Skeletal muscle tissue (tissue), 4 donors: ENCODE results near the gene CDK6. TPM values are rescaled to one million over a fixed set of nuclear protein-coding genes. Genes with fewer than 3 reads are reported as not detected.
A peak's percentile ranks its signal among the peaks of the same experiment; 100 is the strongest.

ENCODE experiments used
- H3K27ac ChIP-seq: one replicate; pipeline ENCODE4 v1.7.0; 2013; ENCODE audit warnings: mild to moderate bottlenecking, low read depth, low read length, inconsistent platforms
- H3K27me3 ChIP-seq, 3 donors: one replicate each; pipeline ENCODE4 v1.7.0; 2013; ENCODE audit warnings: low read length in 3 of 3; ENCODE audit not compliant: control insufficient read depth in 3 of 3, insufficient read depth in 3 of 3
- H3K36me3 ChIP-seq, 3 donors: one replicate each; pipeline ENCODE4 v1.7.0; 2013; ENCODE audit warnings: low read length in 3 of 3; ENCODE audit not compliant: control insufficient read depth in 3 of 3, insufficient read depth in 3 of 3
- H3K4me1 ChIP-seq, 3 donors: one replicate each; pipeline ENCODE4 v1.7.0; 2013; ENCODE audit warnings: low read length in 3 of 3, mild to moderate bottlenecking in 3 of 3; ENCODE audit not compliant: control insufficient read depth in 3 of 3, insufficient read depth in 3 of 3
- H3K4me3 ChIP-seq, 3 donors: one replicate each; pipeline ENCODE4 v1.7.0; 2013; ENCODE audit warnings: low read length in 3 of 3
- H3K9ac ChIP-seq, 3 donors: one replicate each; pipeline ENCODE4 v1.7.0; 2013; ENCODE audit warnings: low read length in 3 of 3, mild to moderate bottlenecking in 3 of 3, moderate library complexity in 2 of 3, low read depth in 1 of 3
- H3K9me3 ChIP-seq, 3 donors: one replicate each; pipeline ENCODE4 v1.7.0; 2013; ENCODE audit warnings: low read length in 3 of 3; ENCODE audit not compliant: control insufficient read depth in 3 of 3
- total RNA-seq: library from RNA; depleted of rRNA; stranded (reverse); fragments of >200 nt; gene quantifications from one replicate; pipeline ENCODE4 v1.2.3, GENCODE V29; 2014
- donor health status: Osteomylitis.

Gene CDK6
- total RNA-seq, 1 donor from 2014 or later: 72.5 TPM

DNA sequence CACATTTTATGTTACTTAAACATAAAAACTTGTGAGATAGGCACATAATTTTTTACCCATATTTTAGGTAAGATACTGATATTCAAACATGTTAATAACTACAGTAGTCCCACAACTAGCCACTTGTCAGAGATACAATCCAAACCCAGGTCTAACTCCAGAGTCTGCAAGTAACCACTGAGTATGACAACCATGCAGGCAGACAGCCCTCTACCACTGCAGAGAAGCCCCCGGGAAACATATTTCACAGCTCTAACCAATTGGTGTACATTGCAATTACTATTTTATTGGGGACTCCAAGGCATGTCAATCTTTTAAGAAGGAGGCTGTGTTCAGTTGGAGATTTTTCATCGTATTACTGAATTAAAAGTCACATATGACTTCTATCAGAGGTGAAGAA, 139.0 kb downstream of the CDK6 start:
- Histone ChIP-seq H3K27me3 (no peaks in the 10 kb centered on the region), H3K9ac (no peak overlapping the region), H3K36me3 (no peaks in the 10 kb centered on the region), H3K27ac (no peak overlapping the region), H3K9me3 (no peaks in the 10 kb centered on the region), H3K4me3 (no peak overlapping the region), H3K4me1 (peaks cover 0 to 21% (median 7%) of the 10 kb centered on the region in 3 donors)

DNA sequence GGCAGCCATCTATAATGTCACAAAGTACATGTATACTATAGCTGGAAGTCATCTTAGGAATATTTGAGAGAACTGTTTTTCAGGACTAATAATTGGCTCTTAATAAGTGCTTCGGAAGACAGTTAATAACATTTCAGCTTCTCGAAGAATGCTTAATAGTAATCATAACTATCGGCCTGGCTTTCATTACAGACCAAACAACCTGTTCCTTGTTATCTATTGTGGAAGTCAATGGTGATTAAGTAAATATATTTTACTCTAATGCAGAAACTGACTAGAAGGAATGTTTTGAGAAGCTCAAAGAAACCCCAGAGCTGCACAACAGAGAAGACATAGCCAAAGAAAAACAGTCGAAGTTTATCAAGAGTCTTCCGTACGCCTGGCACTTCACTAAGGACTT, 139.4 kb downstream of the CDK6 start:
- Histone ChIP-seq H3K27ac (no peak overlapping the region), H3K27me3 (no peaks in the 10 kb centered on the region), H3K9me3 (no peaks in the 10 kb centered on the region), H3K9ac (no peak overlapping the region), H3K4me1 (peaks cover 0 to 21% (median 7%) of the 10 kb centered on the region in 3 donors), H3K36me3 (no peaks in the 10 kb centered on the region), H3K4me3 (no peak overlapping the region)

DNA sequence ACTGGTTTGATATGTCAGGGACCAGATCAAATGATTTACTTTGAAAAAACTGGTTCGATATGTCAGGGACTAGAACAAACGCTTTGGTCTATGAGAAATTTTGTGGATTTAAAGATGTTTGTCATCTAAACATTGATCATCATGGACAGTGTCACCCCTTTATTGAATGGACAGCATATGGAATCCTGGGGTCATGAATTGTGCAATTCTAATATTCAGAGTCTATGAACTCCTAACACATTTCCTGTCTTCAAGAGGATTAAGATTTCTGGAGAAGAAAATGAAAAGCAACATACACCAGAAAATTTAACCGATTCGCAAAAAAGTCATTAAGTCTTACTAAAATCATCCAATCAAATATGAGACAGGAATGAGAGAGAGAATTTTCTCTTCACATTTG, 139.8 kb downstream of the CDK6 start:
- no peak overlapping the region for H3K27ac ChIP-seq
- no peaks in the 10 kb centered on the region for H3K9me3 ChIP-seq
- no peak overlapping the region for H3K4me3 ChIP-seq
- H3K36me3 ChIP-seq: no peaks in the 10 kb centered on the region
- H3K9ac ChIP-seq: no peak overlapping the region
- H3K4me1 ChIP-seq: peaks cover 0 to 21% (median 7%) of the 10 kb centered on the region in 3 donors
- no peaks in the 10 kb centered on the region for H3K27me3 ChIP-seq

DNA sequence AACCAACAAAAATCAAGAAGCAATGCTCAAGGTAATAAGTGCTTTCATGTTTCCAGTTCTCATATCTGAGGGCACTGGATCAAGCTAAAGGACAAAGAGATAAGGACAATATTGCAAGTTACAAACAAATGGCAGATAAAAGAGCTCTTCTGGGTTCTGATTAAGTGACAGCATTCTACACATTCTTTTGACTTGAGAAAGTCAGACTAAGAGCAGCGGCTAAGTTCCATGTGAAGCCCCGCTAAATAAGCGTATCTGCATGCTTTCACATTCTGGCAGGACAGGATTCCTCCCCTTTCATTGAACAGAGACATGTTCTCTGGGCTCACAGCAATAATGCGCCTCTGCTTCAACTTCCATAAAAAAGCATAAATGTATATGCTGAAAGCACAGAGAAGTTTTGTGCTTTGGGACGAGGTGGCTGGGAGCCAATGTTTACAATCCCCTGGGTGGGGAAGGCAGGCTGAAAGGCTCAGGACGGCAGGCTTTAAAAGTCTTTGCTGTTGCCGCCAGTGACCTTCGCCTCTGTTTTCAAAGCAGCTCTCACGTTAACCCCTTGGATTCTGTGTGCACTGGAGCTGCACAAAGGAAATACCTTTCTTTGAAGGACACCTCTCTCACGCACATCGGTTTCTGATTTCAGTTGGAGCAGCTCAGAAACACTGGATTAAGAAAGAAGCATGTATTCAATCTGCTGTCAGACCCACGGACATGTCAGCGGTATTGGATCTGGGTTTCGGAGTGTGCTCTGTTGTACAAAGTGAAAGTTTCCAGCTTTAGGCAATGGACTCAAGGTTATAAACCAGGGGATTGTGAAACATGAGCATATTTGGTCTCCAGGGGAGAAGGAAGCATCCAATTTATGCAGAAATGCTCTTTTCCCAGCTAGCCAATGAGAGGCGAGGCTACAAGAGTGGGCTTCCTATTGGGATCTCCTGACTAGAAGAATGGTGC, 140.8 kb downstream of the CDK6 start:
- H3K4me3 ChIP-seq: peak overlapping the region; percentile 72 to 85 (median 78)
- H3K36me3 ChIP-seq: no peaks in the 10 kb centered on the region
- no peaks in the 10 kb centered on the region for H3K9me3 ChIP-seq
- H3K9ac ChIP-seq: peak overlapping the region; percentile 68 to 76 (median 76)
- peaks cover 0 to 21% (median 7%) of the 10 kb centered on the region in 3 donors for H3K4me1 ChIP-seq
- peak overlapping the region; percentile 49 for H3K27ac ChIP-seq
- no peaks in the 10 kb centered on the region for H3K27me3 ChIP-seq

DNA sequence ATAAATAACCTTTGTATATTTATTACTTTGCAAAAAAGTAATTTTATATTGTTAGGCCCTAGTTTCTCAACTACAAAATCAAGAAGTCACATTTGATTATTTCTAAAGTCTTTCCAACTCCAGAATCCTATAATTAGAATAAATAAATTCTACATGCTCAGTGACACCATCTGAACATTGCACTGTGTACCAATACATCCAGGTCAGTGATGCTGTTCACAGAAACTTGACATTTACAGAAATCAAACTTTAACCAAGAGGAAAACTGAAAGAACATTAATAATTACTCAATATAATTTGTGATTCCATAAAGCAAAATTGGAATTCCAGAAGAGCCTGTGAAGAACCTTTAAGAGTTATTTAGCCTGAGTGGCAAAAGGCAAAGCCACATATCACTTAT, 142.2 kb downstream of the CDK6 start:
- Histone ChIP-seq H3K27me3 (no peaks in the 10 kb centered on the region), H3K4me3 (no peak overlapping the region), H3K36me3 (no peaks in the 10 kb centered on the region), H3K9ac (no peak overlapping the region), H3K27ac (no peak overlapping the region), H3K4me1 (peaks cover 0 to 21% (median 7%) of the 10 kb centered on the region in 3 donors), H3K9me3 (no peaks in the 10 kb centered on the region)

DNA sequence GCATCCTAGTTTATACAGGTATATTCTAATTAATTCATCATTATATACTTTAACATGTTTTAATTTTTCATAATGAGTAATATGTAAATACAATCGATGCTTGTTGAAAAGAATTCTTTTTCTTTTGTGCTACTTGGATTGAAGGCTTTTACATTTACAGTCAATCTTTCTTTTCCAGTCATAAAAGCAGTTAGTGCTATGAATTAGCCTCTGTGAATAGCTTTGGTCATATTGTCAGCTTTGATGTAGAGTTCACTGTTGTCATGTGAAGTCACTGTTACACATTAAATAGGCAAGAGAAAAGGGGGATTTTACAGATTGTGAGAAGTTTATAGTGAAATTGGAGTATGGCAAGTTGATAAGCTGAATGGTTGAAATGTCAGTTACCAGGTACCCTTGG, 142.9 kb downstream of the CDK6 start:
- Histone ChIP-seq H3K27ac (no peak overlapping the region), H3K9me3 (no peaks in the 10 kb centered on the region), H3K4me3 (no peak overlapping the region), H3K9ac (no peak overlapping the region), H3K36me3 (no peaks in the 10 kb centered on the region), H3K4me1 (peaks cover 0 to 19% (median 7%) of the 10 kb centered on the region in 3 donors), H3K27me3 (no peaks in the 10 kb centered on the region)

DNA sequence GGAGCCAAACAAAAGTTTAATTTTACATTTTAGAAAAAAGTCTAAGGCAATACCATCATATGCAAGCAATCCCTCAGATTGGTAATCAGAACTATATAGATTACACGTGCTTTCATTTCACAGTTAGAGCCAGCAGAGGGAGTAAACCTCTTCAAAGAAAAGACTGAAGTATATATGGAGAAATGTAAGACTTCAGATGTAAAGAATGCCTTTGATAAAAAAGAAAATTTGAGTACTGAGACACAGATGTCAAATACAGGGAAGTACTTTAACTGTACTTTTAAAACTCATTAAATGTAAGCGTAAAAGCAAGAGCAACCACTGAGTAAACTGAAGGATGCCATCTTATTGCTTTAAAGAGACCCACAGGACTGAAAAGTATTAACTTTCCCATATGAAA, 144.8 kb downstream of the CDK6 start:
- no peaks in the 10 kb centered on the region for H3K27me3 ChIP-seq
- no peaks in the 10 kb centered on the region for H3K9me3 ChIP-seq
- H3K9ac ChIP-seq: no peak overlapping the region
- peaks cover 0 to 11% (median 7%) of the 10 kb centered on the region in 3 donors for H3K4me1 ChIP-seq
- H3K36me3 ChIP-seq: no peaks in the 10 kb centered on the region
- no peak overlapping the region for H3K4me3 ChIP-seq
- no peak overlapping the region for H3K27ac ChIP-seq

DNA sequence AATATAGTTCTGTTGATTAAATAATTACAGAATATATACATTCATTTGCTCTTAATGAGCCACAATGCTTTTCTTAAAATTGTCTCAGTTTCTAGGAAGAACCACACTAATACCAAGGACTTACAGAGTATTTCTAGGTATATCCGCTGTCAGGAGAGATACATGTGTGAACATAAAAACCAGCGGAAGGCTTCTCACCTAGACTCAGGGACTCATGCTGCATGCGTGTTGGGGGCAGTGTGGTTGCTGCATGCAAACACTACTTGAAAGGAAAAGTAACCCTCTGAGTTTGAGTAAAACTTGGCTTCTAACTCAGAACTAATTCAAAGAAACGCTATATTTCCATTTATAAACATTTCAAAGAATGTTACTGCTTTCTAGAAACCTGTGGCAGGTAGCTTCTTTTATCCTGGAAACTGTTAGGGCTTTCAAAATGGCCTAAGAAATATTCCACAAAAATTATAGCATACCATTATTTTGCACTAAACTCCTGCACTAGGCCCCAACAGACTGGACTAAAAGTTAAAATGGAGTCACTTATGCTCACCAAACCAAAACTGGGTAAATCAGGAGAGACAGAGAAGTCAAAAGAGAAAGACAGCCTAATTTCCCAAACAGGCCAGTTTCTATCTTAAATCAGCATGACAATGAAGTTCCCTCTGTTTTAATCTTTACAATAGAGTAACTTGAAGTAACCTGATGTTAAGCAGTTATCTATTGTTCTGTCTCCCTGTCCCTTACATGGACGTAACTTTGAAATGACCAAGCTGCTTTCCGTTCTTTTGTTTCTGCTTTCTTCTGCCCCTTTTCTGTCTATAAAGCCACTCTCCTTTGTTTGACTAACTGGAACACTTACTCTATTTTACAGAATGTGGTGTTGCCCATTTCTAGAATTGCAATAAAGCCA, 151.0 kb downstream of the CDK6 start:
- H3K9me3 ChIP-seq: no peaks in the 10 kb centered on the region
- H3K36me3 ChIP-seq: no peaks in the 10 kb centered on the region
- H3K4me3 ChIP-seq: no peak overlapping the region
- H3K9ac ChIP-seq: no peak overlapping the region
- no peaks in the 10 kb centered on the region for H3K4me1 ChIP-seq
- H3K27ac ChIP-seq: no peak overlapping the region
- H3K27me3 ChIP-seq: no peaks in the 10 kb centered on the region

DNA sequence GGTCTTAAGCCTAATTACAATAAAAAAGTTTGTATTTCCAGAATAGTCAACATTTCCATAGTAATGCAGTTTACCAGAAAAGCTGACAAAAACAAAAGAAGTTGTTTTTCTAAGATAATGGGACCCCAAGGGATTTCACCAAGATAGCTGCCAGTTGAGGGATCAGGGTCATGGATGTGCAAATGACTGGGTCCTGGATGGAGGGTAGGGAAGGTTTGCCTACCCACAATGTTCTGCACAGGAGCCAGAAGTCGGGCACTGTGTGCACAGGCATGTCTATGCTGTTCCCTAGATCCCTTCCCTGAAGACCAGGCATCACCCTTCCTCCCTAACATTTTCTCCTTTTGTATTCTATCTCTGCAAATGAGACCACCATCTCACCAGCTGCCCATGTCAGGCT, 152.1 kb downstream of the CDK6 start:
- no peak overlapping the region for H3K9ac ChIP-seq
- no peaks in the 10 kb centered on the region for H3K27me3 ChIP-seq
- no peak overlapping the region for H3K27ac ChIP-seq
- no peaks in the 10 kb centered on the region for H3K9me3 ChIP-seq
- no peaks in the 10 kb centered on the region for H3K4me1 ChIP-seq
- no peaks in the 10 kb centered on the region for H3K36me3 ChIP-seq
- H3K4me3 ChIP-seq: no peak overlapping the region
